Activated T-helper 2 cell treated with anti-CD3 and anti-CD28 coated beads, Interferon-gamma antibody, Interleukin-2, Interleukin-4, amounts not matched to agents 10 μg/mL and 5 μg/mL and 100 μg/mL, durations not matched to agents 14 hours and 24 hours and 36 hours (primary cell): ENCODE data around the gene GRIN3B. TPM values are rescaled to one million over a fixed set of nuclear protein-coding genes. Genes with fewer than 3 reads are reported as not detected.

Experiments
- DNase-seq: peaks from one replicate; pipeline ENCODE4 v3.0.0; 2021; ENCODE audit warnings: low spot score
- H3K27ac Mint-ChIP-seq: one replicate; pipeline ENCODE4 v1.8.0; 2021; ENCODE audit warnings: mixed read lengths
- H3K27me3 Mint-ChIP-seq: one replicate; pipeline ENCODE4 v1.8.0; 2021; ENCODE audit warnings: low read depth, mixed read lengths
- H3K36me3 Mint-ChIP-seq: one replicate; pipeline ENCODE4 v1.8.0; 2021; ENCODE audit warnings: low read depth, mixed read lengths
- H3K4me1 Mint-ChIP-seq: one replicate; pipeline ENCODE4 v1.8.0; 2021; ENCODE audit warnings: low read depth, mixed read lengths
- H3K4me3 Mint-ChIP-seq: one replicate; pipeline ENCODE4 v1.8.0; 2021; ENCODE audit warnings: low read depth, mild to moderate bottlenecking, moderate library complexity, mixed read lengths
- H3K9me3 Mint-ChIP-seq: one replicate; pipeline ENCODE4 v1.8.0; 2021; ENCODE audit warnings: mixed read lengths
- intact Hi-C: fragments of 100-400 bp; cut with micrococcal nuclease; formaldehyde crosslinking; loops from one replicate; pipeline ENCODE4 v1.15.1; 2023
- total RNA-seq: library from RNA; stranded (reverse); gene quantifications from 2 replicates; pipeline ENCODE4 v1.2.3, GENCODE V29; 2022

The GRIN3B gene
- total RNA-seq, 1 donor from 2014 or later, result not detected

DNA sequence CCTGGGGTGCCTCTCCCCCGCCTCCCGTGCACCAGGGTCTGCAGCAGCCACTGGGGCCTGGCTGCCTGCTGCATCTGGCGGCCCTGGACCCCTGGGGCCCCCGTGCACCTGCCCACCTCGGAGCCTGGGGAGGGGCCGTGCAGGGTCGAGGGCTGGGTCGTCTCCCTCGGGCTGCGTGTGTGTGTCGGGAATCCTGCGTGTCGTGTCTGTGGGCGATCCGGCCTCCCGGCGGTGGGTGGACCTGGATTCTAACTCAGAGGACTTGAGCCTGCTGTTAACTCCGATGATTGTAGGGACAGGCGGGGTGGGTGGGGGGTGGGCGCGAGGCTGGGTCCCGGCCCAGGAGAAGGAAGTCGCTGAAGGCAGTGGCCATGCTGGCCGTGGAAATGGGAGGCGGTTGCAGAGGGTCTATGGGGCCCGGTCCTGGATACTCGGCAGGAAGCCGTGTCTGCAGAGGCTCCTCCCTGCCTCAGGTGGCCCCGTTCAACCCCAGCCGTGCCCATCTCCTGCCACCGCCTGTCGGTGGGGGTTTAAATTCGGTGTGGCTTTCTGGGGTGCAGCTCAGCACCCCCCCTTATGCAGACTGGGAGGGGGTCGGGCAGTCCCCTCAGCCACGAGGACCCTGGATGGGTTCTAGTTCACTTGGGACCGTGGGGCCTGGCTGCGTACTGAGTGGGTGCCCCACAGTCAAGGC lies 25.5 kb upstream of the GRIN3B start:
- no peak for DNase-seq
- Mint-ChIP-seq H3K4me1 (no peaks in the 10 kb centered on the region), H3K27ac (no peak overlapping the region), H3K4me3 (no peak overlapping the region), H3K36me3 (peaks cover 25% of the 10 kb centered on the region), H3K9me3 (peaks cover 5% of the 10 kb centered on the region), H3K27me3 (no peaks in the 10 kb centered on the region)
- intact Hi-C loops, result no loop called here

DNA sequence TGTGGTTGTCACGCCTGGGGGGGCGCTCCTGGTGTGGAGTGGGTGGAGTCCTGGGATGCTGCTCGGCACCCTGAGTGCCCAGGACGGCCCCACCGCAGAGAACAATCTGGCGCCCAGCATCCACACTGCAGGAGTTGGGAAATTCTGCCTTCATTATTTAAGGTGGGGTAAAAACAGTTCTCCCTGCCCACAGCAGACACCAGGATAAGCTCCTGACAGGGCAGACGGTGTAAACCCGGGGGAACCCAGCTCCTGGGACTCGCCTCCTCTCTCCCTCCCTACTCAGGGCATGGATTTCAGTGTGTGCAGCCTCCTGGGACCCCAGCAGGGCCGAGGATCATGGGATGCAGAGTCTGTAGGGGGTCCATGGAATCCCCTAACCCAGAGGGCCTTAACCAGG lies 23.7 kb upstream of the GRIN3B start:
- Mint-ChIP-seq H3K4me3 (no peak overlapping the region), H3K36me3 (peaks cover 9% of the 10 kb centered on the region), H3K9me3 (no peaks in the 10 kb centered on the region), H3K27ac (no peak overlapping the region), H3K27me3 (no peaks in the 10 kb centered on the region), H3K4me1 (no peaks in the 10 kb centered on the region)
- intact Hi-C loops, result no loop called here
- no peak for DNase-seq

DNA sequence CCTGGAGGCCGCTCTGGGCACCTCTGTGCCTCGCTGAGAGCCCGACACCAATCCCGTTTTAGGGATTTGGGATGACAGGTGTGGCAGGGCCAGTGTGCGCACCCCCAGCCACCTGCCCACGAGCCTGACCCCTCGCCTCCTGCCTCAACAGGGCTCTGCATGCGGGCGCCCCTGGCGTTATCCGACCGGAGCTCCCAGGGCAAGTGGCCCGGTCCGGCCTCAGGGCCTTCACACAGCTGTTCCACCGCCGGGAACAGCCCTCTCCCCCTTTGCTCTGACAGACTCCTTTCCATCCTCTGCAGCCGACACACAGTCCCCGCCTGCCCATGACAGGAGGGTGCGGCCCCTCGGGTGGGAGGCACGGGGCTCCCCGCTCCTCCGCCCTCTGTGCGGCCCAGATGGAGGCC lies 23.2 kb upstream of the GRIN3B start:
- H3K9me3 Mint-ChIP-seq, result no peaks in the 10 kb centered on the region
- no peaks in the 10 kb centered on the region for H3K4me1 Mint-ChIP-seq
- H3K4me3 Mint-ChIP-seq, result no peak overlapping the region
- H3K27me3 Mint-ChIP-seq, result no peaks in the 10 kb centered on the region
- intact Hi-C loops, result no loop called here
- no peak for DNase-seq
- no peak overlapping the region for H3K27ac Mint-ChIP-seq
- peaks cover 5% of the 10 kb centered on the region for H3K36me3 Mint-ChIP-seq

DNA sequence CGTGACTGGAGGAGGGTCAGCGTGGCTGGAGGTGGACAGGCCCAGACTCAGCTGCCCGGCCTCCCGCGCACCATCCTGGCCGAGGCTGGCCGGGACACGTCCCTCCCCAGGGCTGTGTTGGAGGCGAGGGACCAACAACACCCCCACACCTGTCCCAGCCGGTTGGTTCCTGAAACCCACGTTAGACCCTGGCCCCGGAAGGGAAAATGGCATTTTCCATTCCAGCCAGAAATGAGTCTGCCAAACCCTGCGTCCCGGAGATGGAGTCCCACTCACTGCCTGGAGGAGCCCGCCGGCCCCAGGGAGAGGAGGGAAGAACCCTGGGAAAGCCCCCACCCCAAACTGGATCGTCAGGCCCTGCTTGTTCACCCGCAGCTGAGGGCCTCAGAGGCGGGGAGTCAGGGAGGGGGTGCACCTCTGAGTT lies 20.9 kb upstream of the GRIN3B start:
- Mint-ChIP-seq H3K36me3 (no peaks in the 10 kb centered on the region), H3K4me1 (peaks cover 3% of the 10 kb centered on the region), H3K27me3 (no peaks in the 10 kb centered on the region), H3K4me3 (no peak overlapping the region), H3K9me3 (no peaks in the 10 kb centered on the region), H3K27ac (no peak overlapping the region)
- intact Hi-C loops, result no loop called here
- DNase-seq, result no peak

DNA sequence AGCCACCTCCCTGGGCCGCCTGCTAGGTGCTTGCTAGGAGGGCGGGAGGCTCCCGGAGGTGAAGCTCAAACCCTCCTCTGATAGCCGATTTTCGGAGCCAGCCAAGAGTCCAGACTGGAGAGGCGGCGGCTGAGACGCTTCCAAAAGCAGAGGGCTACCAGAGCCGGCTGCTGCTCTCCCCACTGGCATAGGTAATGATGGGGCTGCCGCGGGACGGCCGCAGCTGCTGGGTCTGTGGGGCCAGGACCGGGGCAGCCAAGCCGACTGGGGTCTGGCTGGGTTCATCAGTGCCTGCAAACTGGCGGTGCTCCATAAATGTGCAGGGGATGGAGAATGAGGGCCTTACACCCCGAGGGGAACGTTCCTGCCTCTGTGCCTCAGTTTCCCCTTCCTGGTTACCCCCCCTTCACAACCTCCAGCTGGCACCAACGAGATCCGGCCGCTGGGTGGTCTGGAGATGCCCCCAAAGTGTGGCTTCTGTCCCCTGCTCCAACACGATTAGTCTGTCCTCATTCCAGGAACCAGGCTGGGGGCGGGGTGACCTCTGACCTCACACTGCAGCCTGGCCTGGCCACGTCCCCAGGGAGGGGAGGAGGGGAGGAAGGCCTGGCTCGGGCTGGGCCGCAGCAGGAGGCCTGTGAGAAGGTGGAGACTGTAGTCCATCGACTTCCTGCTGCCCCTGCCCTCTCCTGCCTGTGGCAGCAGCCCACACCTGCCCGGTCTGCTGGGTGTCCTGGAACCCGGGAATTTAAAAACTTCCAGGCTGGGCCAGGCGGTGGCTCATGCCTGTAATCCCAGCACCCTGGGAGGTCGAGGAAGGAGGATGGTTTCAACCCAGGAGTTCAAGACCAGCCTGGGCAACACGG lies 19.9 kb upstream of the GRIN3B start:
- no peak overlapping the region for H3K4me3 Mint-ChIP-seq
- H3K27ac Mint-ChIP-seq, result no peak overlapping the region
- intact Hi-C loops, result loop anchor here (5.0 kb wide), 1 partner anchor 118 kb away; no protein-coding TSS in a partner anchor
- no peaks in the 10 kb centered on the region for H3K36me3 Mint-ChIP-seq
- no peak for DNase-seq
- no peaks in the 10 kb centered on the region for H3K27me3 Mint-ChIP-seq
- peaks cover 8% of the 10 kb centered on the region for H3K4me1 Mint-ChIP-seq
- no peaks in the 10 kb centered on the region for H3K9me3 Mint-ChIP-seq

DNA sequence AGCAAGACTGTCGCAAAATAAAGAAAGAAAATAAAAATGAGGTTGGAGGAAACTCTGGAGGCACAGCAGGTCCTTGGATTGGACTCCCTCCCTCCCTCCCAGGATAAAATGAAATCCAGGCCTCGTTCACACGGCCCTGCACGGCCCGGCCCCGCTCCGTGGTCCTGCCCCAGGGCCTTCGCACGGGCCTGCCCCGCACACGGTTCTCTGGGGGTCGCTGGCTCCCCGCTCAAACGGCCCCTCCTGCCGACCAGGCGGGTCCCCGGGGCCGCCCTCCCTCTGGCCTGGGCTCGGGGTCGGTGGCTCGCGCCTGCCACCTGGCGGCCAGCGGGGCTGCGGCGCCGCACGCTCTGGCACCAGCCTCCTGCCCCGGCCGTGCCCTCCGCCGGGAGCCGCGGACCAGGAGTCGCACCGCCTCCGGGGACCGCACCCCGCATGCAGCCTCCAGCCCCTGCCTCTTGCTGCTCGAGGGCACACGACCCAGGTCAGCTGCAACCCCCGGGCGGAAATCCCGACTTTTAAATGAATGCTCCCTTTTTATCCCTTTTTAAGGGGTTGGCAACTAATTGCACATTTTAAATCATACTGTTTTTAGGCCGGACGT lies 17.6 kb upstream of the GRIN3B start:
- peak overlapping the region; percentile 13 for H3K4me3 Mint-ChIP-seq
- H3K27me3 Mint-ChIP-seq, result no peaks in the 10 kb centered on the region
- DNase-seq, result peak; percentile 74
- H3K9me3 Mint-ChIP-seq, result no peaks in the 10 kb centered on the region
- intact Hi-C loops, result loop anchor here (1.0 to 5.0 kb wide), 2 partner anchors 61 to 120 kb away; no protein-coding TSS in a partner anchor
- H3K36me3 Mint-ChIP-seq, result peaks cover 8% of the 10 kb centered on the region
- peaks cover 11% of the 10 kb centered on the region for H3K4me1 Mint-ChIP-seq
- H3K27ac Mint-ChIP-seq, result no peak overlapping the region

DNA sequence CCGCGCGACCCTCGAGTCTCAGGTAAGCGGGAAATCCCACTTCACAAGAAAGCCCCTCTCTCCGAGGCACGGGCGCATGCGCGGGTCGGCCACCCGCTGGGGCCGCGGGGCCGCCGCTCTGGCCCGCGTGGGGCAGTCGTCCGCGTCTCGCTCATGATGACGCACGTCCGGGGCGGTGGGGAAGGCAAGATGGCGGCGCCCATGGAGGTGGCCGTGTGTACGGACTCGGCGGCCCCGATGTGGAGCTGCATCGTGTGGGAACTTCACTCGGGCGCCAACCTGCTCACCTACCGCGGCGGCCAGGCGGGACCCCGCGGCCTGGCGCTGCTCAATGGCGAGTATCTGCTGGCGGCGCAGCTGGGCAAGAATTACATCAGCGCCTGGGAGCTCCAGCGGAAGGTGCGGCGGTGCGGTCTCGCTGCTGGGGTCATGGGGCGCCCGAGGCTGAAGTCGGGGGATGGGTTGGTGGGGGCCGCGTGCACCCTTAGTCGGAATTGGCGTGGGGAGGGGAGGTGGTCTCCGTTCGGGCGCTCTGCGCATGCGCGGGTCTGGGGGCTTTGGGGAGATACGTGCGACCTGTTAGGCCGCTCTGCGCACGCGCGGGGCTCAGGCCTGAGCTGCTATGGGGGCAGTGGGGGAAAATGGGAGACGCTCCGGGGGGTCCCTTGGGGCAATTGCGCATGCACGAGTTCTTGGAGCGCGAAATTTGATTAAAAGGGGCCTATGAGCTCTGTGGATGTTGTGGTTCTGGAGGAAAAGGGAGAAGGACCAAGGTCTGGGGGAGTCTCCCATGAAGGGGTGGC lies 15.9 kb upstream of the GRIN3B start, which contains the start of gene WDR18:
Gene WDR18 (plus strand): TSS at position 181 of the 803 bp plus-strand sequence. CDS start 9 bp downstream, at position 190.
- H3K27ac Mint-ChIP-seq, result peak within 1 kb of the TSS; percentile 94
- DNase-seq, result peak; percentile 86
- H3K36me3 Mint-ChIP-seq, result peaks cover 17% of the 10 kb centered on the region
- H3K27me3 Mint-ChIP-seq, result no peaks in the 10 kb centered on the region
- no peaks in the 10 kb centered on the region for H3K9me3 Mint-ChIP-seq
- intact Hi-C loops, result loop anchor here (1.0 to 5.0 kb wide), 3 partner anchors 37 to 122 kb away; partner anchors contain the start of genes RNU6-2 and TMEM259
- H3K4me3 Mint-ChIP-seq, result peak within 1 kb of the TSS; percentile 95
- peaks cover 11% of the 10 kb centered on the region for H3K4me1 Mint-ChIP-seq

DNA sequence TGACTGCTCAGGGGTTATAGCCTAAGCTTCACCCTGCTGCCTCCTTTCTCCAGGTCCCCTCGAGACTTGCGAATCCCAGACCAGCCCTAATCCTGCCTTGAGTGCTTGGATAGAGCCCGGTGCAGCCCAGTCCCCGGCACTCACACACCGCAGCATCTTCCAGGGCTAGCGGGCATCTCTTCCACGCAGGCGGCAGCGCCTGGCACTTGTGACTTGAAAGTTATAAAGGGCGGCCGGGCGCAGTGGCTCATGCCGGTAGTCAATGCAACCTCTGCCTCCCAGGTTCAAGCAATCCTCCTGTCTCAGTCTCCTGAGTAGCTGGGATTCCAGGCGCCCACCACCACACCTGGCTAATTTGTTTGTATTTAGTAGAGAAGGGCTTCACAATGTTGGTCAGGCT lies 14.1 kb upstream of the GRIN3B start:
- Mint-ChIP-seq H3K27ac (no peak overlapping the region), H3K4me3 (peak overlapping the region; percentile 95)

DNA sequence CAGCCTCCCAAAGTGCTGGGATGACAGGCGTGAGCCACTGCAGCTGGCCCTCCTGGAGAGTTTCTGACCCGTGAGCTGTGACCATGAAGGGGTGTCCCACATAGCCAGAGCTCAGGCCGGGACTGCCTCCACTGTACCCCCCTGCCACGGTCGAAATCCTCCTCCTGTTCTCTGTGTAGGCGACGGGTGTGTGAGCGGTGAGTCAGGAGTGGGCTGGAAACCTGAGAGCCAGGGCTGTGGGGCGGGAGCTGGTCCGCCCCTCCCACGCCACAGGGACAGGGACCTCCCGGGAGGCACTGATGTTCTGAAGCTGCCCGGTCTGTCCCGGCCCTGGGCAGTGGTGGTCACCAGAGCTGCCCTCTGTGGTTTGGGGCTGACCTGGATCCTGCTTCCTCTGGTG lies 12.1 kb upstream of the GRIN3B start:
- DNase-seq, result no peak
- peaks cover 25% of the 10 kb centered on the region for H3K36me3 Mint-ChIP-seq

More for the DNA sequence above, 14.1 kb upstream of the GRIN3B start:
- Mint-ChIP-seq H3K27me3 (no peaks in the 10 kb centered on the region), H3K36me3 (peaks cover 20% of the 10 kb centered on the region), H3K4me1 (peaks cover 11% of the 10 kb centered on the region), H3K9me3 (no peaks in the 10 kb centered on the region)
- intact Hi-C loops, result no loop called here
- DNase-seq, result no peak

DNA sequence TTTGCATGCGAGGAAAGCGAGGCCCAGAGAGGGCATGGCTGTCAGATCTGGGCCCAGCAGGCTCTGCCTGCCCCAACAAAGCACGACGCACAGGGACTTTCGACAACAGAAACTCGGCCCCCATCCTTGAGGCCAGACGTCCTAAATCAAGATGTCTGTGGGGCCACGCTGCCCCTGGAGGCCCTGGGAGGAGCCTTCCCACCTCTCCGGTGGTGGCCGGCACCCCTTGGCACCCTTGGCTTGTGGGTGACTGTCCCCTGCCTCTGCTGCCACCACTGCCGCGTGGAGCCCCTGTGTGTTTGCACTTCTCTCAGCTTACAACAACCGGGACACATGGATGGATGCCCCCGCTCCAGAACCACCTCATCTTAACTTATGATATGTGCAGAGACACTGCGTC lies 11.7 kb upstream of the GRIN3B start:
- Mint-ChIP-seq H3K27ac (no peak overlapping the region), H3K4me3 (no peak overlapping the region)
- intact Hi-C loops, result no loop called here

More for the DNA sequence above, 12.1 kb upstream of the GRIN3B start:
- Mint-ChIP-seq H3K9me3 (no peaks in the 10 kb centered on the region), H3K27ac (no peak overlapping the region), H3K4me1 (peaks cover 11% of the 10 kb centered on the region), H3K4me3 (no peak overlapping the region), H3K27me3 (no peaks in the 10 kb centered on the region)
- intact Hi-C loops, result no loop called here

DNA sequence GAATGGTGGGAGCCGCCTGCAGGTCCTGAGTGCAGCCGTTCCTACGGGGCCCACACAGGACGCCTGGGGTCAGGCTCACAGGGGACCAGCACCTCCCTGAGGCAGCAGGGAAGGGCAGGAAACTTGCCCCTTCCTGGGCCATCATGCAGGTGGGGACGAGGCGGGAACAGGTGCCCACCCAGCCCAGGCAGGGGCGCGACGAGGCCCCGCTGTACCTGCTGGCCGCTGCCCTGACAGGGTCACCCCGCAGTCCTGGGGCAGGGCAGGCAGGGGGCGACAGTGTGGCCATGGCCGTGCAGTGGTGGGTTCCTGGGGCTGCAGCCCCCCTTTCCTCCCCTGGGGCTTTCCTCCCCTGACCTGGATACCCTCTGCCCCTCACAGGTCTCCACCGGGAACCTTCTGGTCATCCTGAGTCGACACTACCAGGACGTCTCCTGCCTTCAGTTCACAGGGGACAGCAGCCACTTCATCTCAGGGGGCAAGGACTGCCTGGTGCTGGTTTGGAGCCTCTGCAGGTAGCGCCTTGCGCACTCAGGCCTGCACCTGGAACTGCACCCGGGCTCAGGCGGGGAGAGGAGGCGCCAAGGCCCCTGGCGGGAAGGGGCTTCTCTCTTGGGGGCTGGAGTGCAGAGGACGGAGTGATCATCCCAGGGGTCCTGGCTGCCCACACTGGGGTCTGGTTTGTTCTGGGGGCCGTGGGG lies 10.7 kb upstream of the GRIN3B start:
- no peak overlapping the region for H3K4me3 Mint-ChIP-seq
- DNase-seq, result no peak
- H3K9me3 Mint-ChIP-seq, result no peaks in the 10 kb centered on the region
- H3K36me3 Mint-ChIP-seq, result peaks cover 28% of the 10 kb centered on the region
- H3K27ac Mint-ChIP-seq, result no peak overlapping the region
- H3K4me1 Mint-ChIP-seq, result peaks cover 8% of the 10 kb centered on the region
- intact Hi-C loops, result no loop called here
- no peaks in the 10 kb centered on the region for H3K27me3 Mint-ChIP-seq

More for the DNA sequence above, 11.7 kb upstream of the GRIN3B start:
- peaks cover 28% of the 10 kb centered on the region for H3K36me3 Mint-ChIP-seq
- H3K27me3 Mint-ChIP-seq, result no peaks in the 10 kb centered on the region
- H3K9me3 Mint-ChIP-seq, result no peaks in the 10 kb centered on the region
- peaks cover 11% of the 10 kb centered on the region for H3K4me1 Mint-ChIP-seq
- DNase-seq, result no peak
